ENCODE data around the gene PCNA. TPM values are rescaled to one million over a fixed set of nuclear protein-coding genes. Genes with fewer than 3 reads are reported as not detected.

Gene PCNA
- total RNA-seq, 1 experiment from 2014 or later: 182 TPM

GRCh38 chr20:5067877-5068645, 51.7 kb downstream of the PCNA start:
- TF ChIP-seq SIN3A (IDR thresholded peaks at IDR 0.05; ENCODE audit: borderline replicate concordance, insufficient read depth, low read depth, low read length) (no peak), POLR2AphosphoS5 (IDR thresholded peaks at IDR 0.05; ENCODE audit: low read depth, low read length) (no peak), CTCF (IDR thresholded peaks at IDR 0.05) (no peak), TCF7L2 (IDR thresholded peaks at IDR 0.05; ENCODE audit: low read depth, low read length) (no peak)
- TF ChIP-seq, protein P1, sequence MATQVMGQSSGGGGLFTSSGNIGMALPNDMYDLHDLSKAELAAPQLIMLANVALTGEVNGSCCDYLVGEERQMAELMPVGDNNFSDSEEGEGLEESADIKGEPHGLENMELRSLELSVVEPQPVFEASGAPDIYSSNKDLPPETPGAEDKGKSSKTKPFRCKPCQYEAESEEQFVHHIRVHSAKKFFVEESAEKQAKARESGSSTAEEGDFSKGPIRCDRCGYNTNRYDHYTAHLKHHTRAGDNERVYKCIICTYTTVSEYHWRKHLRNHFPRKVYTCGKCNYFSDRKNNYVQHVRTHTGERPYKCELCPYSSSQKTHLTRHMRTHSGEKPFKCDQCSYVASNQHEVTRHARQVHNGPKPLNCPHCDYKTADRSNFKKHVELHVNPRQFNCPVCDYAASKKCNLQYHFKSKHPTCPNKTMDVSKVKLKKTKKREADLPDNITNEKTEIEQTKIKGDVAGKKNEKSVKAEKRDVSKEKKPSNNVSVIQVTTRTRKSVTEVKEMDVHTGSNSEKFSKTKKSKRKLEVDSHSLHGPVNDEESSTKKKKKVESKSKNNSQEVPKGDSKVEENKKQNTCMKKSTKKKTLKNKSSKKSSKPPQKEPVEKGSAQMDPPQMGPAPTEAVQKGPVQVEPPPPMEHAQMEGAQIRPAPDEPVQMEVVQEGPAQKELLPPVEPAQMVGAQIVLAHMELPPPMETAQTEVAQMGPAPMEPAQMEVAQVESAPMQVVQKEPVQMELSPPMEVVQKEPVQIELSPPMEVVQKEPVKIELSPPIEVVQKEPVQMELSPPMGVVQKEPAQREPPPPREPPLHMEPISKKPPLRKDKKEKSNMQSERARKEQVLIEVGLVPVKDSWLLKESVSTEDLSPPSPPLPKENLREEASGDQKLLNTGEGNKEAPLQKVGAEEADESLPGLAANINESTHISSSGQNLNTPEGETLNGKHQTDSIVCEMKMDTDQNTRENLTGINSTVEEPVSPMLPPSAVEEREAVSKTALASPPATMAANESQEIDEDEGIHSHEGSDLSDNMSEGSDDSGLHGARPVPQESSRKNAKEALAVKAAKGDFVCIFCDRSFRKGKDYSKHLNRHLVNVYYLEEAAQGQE (IDR thresholded peaks at IDR 0.05; ENCODE audit: insufficient read depth in 1 of 2, low read depth in 2 of 2, low read length in 1 of 2): no peak
- no TSS peak for BruUV-seq (replicated peaks)
- ChIA-PET CTCF (no interaction called here), POLR2A (no interaction called here)
- no peaks in the 10 kb centered on the region for H3K27me3 ChIP-seq (ENCODE audit: control insufficient read depth, insufficient read depth, low read length)
- no peaks in the 10 kb centered on the region for H3K9me3 ChIP-seq (ENCODE audit: control insufficient read depth, insufficient read depth, low read depth, low read length)
- no peak overlapping the region for H3K27ac ChIP-seq (ENCODE audit: low read length)
- H3K4me3 ChIP-seq (ENCODE audit: low read depth in 2 of 2, low read length in 2 of 2): no peak overlapping the region
- in situ Hi-C loops (cut with HindIII; ENCODE audit: low pct_unique_long_range_greater_than_20kb, low sequenced_read_pairs): no loop called here
- DNase-seq (ENCODE audit: low read depth, low spot score): no peak
- intact Hi-C loops (cut with micrococcal nuclease; ENCODE audit: unreplicated experiment): no loop called here
- no peaks in the 10 kb centered on the region for H3K36me3 ChIP-seq (ENCODE audit: control insufficient read depth, insufficient read depth, low read length)
- no peak for ATAC-seq
- no peaks in the 10 kb centered on the region; the same call in 1 of the 2 replicates for H3K4me1 ChIP-seq (ENCODE audit: control insufficient read depth, insufficient read depth, low read length)

DNA sequence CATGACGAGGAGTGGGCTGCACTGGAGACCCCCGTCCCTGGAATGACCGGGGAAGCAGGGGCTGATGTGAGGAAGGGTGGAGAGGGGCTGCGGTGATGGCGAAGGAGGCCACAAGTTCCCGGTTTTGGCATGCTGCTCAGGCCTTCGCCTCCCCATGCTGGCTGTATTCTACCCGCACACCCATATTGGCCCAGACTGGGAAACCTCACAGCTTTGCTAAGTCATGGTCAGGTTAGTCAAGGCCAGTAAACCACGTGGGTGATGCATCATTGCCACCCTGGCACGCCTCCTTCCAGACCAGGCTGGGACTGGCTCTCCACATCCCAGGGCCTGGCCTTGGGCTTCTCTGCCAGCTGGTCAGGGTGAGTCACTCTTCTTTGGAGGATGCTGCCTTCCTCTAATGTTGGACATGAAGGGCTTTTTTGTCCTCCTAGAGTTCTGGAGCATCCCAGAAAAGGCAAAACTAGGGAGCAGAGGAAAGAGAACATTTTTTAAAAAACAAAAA, 53.8 kb downstream of the PCNA start:
- ChIA-PET POLR2A (no interaction called here), CTCF (no interaction called here)
- H3K4me1 ChIP-seq (ENCODE audit: control insufficient read depth, insufficient read depth, low read length): no peaks in the 10 kb centered on the region
- in situ Hi-C loops (cut with HindIII; ENCODE audit: low pct_unique_long_range_greater_than_20kb, low sequenced_read_pairs) (no loop called here), intact Hi-C loops (cut with micrococcal nuclease; ENCODE audit: unreplicated experiment) (no loop called here)
- peak; percentile 79 for ATAC-seq
- DNase-seq (ENCODE audit: low read depth, low spot score): peak; percentile 62
- no peaks in the 10 kb centered on the region for H3K27me3 ChIP-seq (ENCODE audit: control insufficient read depth, insufficient read depth, low read length)
- no peak for TF ChIP-seq CTCF (IDR thresholded peaks at IDR 0.05)
- no peak for TF ChIP-seq TCF7L2 (IDR thresholded peaks at IDR 0.05; ENCODE audit: low read depth, low read length)
- TF ChIP-seq SIN3A (IDR thresholded peaks at IDR 0.05; ENCODE audit: borderline replicate concordance, insufficient read depth, low read depth, low read length): no peak
- TF ChIP-seq, protein P1 (IDR thresholded peaks at IDR 0.05; ENCODE audit: insufficient read depth in 1 of 2, low read depth in 2 of 2, low read length in 1 of 2): no peak
- no peak for TF ChIP-seq POLR2AphosphoS5 (IDR thresholded peaks at IDR 0.05; ENCODE audit: low read depth, low read length)
- BruUV-seq (replicated peaks): no TSS peak
- no peaks in the 10 kb centered on the region for H3K9me3 ChIP-seq (ENCODE audit: control insufficient read depth, insufficient read depth, low read depth, low read length)
- no peak overlapping the region for H3K27ac ChIP-seq (ENCODE audit: low read length)
- no peak overlapping the region for H3K4me3 ChIP-seq (ENCODE audit: low read depth in 2 of 2, low read length in 2 of 2)
- no peaks in the 10 kb centered on the region for H3K36me3 ChIP-seq (ENCODE audit: control insufficient read depth, insufficient read depth, low read length)

Data from Panc1 (cell line).